ENCODE data around the gene MINDY4. TPM values are rescaled to one million over a fixed set of nuclear protein-coding genes. Genes with fewer than 3 reads are reported as not detected.
A peak's percentile ranks its signal among the peaks of the same experiment; 100 is the strongest.

The MINDY4 gene
- total RNA-seq, 2 donors from 2014 or later: 7.5 to 8.6 TPM

DNA sequence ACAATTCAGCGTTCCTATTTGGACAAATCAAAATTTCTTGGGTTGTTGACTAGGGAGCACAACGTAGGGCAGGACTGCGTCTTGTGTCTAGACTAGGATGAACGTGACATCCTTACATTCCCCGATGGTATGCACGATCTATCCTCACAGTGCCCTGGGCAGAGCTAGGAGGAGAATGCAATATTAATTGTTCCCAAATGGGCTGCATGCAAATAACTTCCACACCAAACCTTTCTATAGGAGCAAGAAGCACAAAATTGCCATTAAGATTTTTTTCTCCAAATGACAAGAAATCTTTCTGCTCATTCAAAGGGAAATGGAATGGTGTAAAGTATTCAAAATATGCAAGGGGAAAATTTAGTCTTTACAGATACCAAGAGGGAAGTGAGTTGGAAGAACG, 119.0 kb downstream of the MINDY4 start:
- no peaks in the 10 kb centered on the region for H3K9me3 ChIP-seq
- WGBS, 2 donors: 96% methylated on average over 7 of the region's 7 CpGs
- no peak overlapping the region for H3K4me3 ChIP-seq
- no peak for TF ChIP-seq POLR2A (IDR thresholded peaks at IDR 0.05)
- intact Hi-C loops (cut with DNase I): no loop called here
- H3K27ac ChIP-seq: no peak overlapping the region
- peaks cover 65% of the 10 kb centered on the region for H3K4me1 ChIP-seq
- H3K36me3 ChIP-seq (replicated peaks in 1 of 2; ENCODE audit: insufficient read depth in 1 of 2, low read depth in 2 of 2): no peaks in the 10 kb centered on the region
- DNase-seq (no peak), ATAC-seq (no peak)
- H3K27me3 ChIP-seq: no peaks in the 10 kb centered on the region

DNA sequence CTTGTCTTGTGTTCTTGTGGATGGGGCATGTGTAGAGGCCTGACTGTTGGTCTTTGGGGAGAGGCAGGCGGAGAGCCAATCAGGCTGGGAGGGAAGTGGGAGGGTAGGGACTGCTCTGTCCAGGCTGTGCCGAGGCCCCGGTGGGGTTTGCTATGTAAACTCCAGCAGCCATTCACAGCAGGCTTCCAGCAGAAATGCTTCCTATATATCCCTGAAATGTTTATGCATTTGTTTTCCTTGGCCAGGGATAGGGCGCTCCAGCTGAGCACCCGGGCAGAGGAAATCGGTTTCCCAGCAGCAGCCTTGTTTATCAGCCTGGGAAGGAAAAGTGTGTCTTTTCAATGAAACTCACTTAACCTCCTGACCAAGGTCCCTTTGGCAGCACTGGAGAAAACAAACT, 122.1 kb downstream of the MINDY4 start:
- H3K27me3 ChIP-seq: no peaks in the 10 kb centered on the region
- H3K27ac ChIP-seq: peak overlapping the region; percentile 62 to 85 (median 82)
- H3K4me1 ChIP-seq: peaks cover 73% of the 10 kb centered on the region
- DNase-seq (peak; percentile 61 to 76 (median 66)), ATAC-seq (peak; percentile 38)
- H3K36me3 ChIP-seq (replicated peaks in 1 of 2; ENCODE audit: insufficient read depth in 1 of 2, low read depth in 2 of 2): no peaks in the 10 kb centered on the region
- intact Hi-C loops (cut with DNase I): no loop called here
- H3K4me3 ChIP-seq: no peak overlapping the region
- WGBS, 2 donors: 26% methylated on average over 6 of the region's 6 CpGs
- no peaks in the 10 kb centered on the region for H3K9me3 ChIP-seq
- TF ChIP-seq POLR2A (IDR thresholded peaks at IDR 0.05): no peak
- TF ChIP-seq, protein P1, sequence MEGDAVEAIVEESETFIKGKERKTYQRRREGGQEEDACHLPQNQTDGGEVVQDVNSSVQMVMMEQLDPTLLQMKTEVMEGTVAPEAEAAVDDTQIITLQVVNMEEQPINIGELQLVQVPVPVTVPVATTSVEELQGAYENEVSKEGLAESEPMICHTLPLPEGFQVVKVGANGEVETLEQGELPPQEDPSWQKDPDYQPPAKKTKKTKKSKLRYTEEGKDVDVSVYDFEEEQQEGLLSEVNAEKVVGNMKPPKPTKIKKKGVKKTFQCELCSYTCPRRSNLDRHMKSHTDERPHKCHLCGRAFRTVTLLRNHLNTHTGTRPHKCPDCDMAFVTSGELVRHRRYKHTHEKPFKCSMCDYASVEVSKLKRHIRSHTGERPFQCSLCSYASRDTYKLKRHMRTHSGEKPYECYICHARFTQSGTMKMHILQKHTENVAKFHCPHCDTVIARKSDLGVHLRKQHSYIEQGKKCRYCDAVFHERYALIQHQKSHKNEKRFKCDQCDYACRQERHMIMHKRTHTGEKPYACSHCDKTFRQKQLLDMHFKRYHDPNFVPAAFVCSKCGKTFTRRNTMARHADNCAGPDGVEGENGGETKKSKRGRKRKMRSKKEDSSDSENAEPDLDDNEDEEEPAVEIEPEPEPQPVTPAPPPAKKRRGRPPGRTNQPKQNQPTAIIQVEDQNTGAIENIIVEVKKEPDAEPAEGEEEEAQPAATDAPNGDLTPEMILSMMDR (IDR thresholded peaks at IDR 0.05): no peak

DNA sequence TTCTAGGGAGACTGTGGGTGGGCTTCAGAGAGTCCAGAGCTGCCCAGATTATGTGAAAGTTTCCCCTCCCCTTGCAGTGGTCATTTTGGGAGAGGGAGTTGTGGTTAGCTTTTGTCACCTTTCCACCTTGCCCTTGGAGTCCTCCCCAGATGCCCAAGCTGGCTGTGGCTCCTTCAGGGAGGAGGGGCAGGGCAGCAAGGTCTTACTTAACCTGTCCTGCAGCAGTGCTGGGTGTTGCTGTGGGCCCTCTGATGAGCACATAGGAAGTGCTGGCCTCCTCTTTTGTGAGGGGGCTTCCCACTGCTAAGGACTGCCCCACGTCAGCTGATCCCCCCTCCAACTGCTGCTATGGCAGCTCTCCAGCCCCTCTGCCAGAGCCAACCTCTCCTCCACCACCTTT, 122.8 kb downstream of the MINDY4 start:
- ATAC-seq (no peak), DNase-seq (peak; percentile 33 to 62 (median 43))
- no peak for TF ChIP-seq POLR2A (IDR thresholded peaks at IDR 0.05)
- TF ChIP-seq, protein P1 (IDR thresholded peaks at IDR 0.05): no peak
- Histone ChIP-seq H3K4me1 (peaks cover 73% of the 10 kb centered on the region), H3K27me3 (no peaks in the 10 kb centered on the region), H3K4me3 (no peak overlapping the region), H3K27ac (peak overlapping the region; percentile 62 to 85 (median 82)), H3K36me3 (replicated peaks in 1 of 2; ENCODE audit: insufficient read depth in 1 of 2, low read depth in 2 of 2) (no peaks in the 10 kb centered on the region), H3K9me3 (no peaks in the 10 kb centered on the region)
- intact Hi-C loops (cut with DNase I): no loop called here
- WGBS, 2 donors: 29 to 38% methylated on average over 1 of the region's 1 CpG

DNA sequence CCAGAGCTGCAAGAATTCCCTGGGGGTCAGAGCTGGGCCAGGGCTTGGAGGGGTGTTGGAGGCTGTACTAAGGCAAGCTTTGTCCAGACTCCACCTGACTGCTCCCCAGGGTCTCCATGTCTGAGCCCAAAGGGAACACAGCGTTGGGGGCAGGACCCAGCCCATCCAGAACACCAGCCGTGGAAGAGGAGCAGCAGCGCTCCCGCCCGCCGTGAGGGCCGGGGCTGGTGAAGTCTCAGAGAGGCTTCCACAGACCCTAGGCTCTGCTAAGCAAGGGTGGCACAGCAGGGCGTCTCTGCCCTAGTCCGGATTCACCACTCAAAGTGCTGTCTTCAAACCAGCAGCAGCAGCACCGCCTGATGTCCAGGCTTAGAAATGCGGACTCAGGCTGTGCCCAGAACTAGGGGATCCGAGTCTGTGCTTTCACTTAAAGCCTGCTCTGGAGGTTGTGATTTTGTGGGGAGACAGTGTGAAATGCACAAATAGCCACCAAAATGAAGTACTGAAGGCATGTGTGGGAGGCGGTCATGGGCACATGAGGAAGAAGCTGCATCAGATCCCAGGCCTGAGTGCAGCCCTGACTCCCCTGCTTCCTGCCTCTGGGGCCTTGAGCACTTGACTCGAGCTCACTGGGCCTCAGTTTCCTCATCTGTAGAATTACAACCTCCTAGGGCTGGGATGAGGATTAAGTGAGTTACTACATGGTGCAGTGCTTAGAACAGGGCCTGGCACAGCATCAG, 123.8 kb downstream of the MINDY4 start:
- DNase-seq (no peak), ATAC-seq (no peak)
- Histone ChIP-seq H3K4me3 (no peak overlapping the region), H3K4me1 (peaks cover 79% of the 10 kb centered on the region), H3K27ac (peak overlapping the region; percentile 62 to 85 (median 82)), H3K36me3 (replicated peaks in 1 of 2; ENCODE audit: insufficient read depth in 1 of 2, low read depth in 2 of 2) (no peaks in the 10 kb centered on the region), H3K27me3 (no peaks in the 10 kb centered on the region), H3K9me3 (no peaks in the 10 kb centered on the region)
- intact Hi-C loops (cut with DNase I): no loop called here
- no peak for TF ChIP-seq POLR2A (IDR thresholded peaks at IDR 0.05)
- TF ChIP-seq, protein P1 (IDR thresholded peaks at IDR 0.05): no peak
- WGBS, 2 donors: 85 to 90% methylated on average over 13 to 14 of the region's 14 CpGs

DNA sequence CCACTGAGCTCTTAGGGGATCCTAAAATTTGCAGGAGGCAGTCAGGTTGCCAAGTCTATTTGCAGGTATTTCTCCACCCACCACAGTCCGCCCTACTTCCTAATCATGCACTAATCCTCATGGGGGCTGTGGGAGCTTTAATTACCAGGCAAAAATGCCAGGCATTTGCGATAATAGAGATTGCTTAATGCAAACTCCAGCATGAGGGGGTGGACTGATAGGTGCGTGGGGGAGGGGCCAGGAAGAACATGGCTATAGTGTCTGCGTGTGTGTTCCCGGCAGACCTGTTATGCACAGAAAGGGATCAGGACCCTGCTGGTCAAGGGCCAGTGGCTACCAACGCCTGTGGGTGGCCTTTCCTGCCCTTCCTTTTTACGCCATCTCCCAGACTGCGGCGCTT, 124.8 kb downstream of the MINDY4 start:
- peak; percentile 56 to 72 (median 68) for DNase-seq
- H3K4me1 ChIP-seq: peaks cover 85% of the 10 kb centered on the region
- intact Hi-C loops (cut with DNase I): no loop called here
- H3K27ac ChIP-seq: peak overlapping the region; percentile 81 to 85 (median 84)
- WGBS, 2 donors: 39 to 67% methylated on average over 5 to 9 of the region's 9 CpGs
- H3K36me3 ChIP-seq (replicated peaks in 1 of 2; ENCODE audit: insufficient read depth in 1 of 2, low read depth in 2 of 2): no peaks in the 10 kb centered on the region
- H3K9me3 ChIP-seq: no peaks in the 10 kb centered on the region
- TF ChIP-seq, protein P1 (IDR thresholded peaks at IDR 0.05): no peak
- TF ChIP-seq POLR2A (IDR thresholded peaks at IDR 0.05): peak in 1 of 3 donors; percentile 30
- ATAC-seq: peak; percentile 49
- no peak overlapping the region for H3K4me3 ChIP-seq
- H3K27me3 ChIP-seq: no peaks in the 10 kb centered on the region
